HG03565 (cell line): ENCODE data around the gene AP1M1.

Experiments
- ATAC-seq: cut with Tn5 transposase; IDR thresholded peaks from one replicate; pipeline ENCODE4 v1.9.1; 2021; ENCODE audit warnings: mild to moderate bottlenecking, moderate library complexity; ENCODE audit not compliant: unreplicated experiment

Gene AP1M1

DNA sequence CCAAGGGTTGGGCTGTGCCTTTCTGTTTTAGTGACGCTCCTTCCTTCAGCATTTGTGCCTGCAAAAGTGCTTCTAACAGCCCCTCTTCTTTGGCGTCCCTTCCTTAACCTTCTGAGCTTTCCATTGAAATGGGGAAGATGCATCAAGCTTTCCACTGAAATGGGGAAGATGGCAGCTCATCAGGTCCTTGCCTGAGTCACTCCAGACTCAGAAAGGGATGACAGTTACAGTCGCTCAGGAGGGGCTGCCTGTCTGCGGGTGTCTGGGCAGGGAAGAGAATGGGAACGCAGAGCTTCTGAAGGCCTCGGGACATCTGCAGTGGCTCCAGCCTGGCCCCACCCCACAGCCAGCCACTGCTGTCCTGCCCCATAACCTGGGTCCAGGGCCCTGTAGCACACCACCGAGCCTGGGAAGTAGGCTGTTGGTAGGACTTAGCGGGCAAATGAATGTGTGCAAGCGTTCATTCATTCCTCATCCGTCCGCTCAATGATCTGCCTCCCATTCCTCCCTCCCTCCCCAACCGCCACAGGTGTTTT lies 9.8 kb downstream of the AP1M1 start:
- no peak for ATAC-seq

DNA sequence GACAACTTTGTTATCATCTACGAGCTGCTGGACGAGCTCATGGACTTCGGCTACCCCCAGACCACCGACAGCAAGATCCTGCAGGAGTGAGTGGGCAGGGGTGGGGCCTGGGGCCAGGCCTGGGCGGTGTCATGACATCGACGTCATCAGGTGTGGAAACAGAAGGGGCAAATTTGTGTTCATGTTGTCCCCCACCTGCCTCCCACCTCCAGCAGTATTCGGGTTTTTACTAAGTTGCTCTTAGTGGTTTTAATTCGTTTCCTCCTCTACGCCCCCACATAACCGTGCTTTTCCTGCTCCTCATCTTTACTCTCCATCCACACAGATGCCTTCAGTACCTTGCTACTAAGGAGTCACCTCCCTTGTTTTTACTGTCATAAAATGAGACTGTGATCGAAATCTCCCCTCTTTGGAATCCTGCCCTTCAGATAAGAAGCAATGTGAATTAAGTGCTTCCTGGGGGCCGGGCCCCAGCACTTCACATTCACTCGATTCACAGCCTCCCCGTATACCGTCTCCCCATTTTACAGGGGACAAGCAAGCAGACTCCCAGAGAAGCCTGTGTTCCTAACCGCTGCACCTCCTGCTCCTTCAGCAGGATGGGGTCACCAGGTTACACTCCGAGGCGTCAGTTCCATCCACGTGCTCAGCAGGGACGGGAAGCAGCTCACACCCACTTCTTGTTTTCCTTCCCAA lies 10.5 kb downstream of the AP1M1 start:
- no peak for ATAC-seq

DNA sequence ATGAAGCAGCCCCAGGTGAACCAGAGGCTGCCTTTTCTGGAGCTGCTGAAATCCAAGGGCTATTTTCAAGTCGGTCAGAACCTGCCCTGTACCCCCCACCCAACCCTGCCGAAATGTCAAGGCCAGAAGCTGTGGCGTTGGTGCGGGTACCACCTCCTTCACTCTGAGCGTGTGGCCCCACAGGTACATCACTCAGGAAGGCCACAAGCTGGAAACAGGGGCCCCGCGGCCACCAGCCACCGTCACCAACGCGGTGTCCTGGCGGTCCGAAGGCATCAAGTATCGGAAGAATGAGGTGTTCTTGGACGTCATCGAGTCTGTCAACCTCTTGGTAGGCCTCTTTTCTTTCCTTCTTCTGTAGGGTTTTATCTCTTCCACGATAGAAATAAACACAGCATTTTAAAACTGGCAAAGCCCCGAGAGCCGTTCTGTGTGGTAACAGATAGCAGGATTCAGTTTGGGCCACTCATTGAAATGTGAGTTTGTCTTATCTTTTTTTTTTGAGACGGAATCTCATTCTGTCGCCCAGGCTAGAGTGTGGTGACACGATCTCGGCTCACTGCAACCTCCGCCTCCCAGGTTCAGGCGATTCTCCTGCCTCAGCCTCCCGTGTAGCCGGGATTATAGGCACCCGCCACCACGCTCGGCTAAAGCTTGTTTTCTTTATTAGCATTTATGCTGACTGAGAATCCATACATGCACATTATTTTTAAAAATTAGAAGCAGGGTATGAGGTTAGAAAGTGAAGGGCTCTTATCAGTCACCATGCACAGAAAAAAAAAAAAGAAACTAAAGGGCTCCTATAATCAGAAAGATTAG lies 11.3 kb downstream of the AP1M1 start:
- ATAC-seq, result no peak

DNA sequence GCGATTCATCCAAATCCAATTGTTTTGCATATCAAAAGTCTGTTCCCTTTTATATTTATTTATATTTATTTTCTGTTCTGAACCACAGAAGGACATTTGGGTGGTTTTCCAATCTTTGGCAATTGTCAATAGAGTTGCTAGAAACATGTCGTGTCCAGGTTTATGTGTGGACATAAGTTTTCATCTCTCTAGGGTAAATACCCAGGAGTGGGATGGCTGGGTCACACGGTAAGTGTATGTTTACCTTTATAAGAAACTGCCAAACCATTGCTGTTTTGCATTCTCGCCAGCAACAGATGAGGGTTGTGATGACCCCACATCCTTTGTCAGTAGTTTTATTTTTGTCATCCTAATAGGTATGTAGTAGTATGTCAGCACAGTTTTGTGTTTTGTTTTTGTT lies 12.5 kb downstream of the AP1M1 start:
- no peak for ATAC-seq

DNA sequence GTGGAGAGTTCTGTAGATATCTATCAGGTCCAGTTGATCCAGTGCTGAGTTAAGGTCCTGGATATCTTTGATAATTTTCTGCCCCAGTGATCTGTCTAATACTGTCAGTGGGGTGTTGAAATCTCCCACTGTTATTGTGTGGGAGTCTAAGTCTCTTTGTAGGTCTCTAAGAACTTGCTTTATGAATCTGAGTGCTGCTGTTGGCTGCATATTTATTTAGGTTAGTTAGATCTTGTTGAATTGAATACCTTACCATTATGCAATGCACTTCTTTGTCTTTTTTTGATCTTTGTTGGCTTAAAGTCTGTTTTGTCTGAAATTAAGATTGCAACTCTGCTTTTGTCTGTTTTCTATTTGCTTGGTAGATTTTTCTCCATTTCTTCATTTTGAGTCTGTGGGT lies 15.4 kb downstream of the AP1M1 start:
- ATAC-seq, result no peak

DNA sequence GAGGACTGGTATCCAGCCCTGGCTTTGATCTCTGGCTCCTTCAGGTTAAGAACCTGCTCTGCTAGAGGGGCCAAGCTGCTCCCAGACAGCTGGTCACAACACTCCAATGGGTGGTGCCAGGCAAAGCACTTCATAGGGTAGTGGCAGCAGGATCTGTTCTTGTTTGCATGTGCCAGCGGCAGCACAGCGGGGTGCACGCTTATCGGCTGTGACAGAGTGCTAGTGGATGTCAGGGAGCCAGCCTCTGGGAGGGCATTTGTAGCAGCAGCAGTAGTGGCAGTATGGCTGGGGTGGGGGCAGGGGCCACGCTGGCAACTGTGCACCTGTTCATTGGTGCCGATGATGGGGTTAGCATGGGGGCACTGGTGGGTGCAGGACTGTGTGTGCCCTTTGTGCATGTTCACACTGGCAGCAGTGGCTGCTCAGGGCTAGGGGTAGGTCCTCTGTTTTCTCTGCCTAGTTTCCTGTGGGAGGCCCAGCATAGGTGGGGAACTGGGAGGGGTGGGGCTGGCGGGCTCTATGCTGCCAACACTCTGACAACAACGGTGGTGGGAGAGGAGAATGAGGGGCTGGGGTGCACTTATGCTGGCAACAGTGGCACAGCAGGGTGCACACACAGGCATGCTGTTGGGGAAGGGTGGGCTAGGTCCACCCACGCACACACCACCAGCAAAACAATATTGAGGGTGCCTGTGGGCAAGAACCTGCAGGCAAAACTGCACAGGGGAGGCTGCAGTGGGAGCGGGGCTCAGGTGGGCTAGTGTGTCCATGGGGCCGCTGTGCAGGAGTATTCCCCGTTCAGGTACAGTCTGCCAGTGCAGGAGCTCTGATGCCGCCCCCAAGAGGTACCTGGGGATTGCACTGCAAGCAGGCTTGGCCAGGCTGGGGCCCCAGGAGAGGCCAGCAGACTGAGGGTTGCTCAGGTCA lies 19.3 kb downstream of the AP1M1 start:
- ATAC-seq, result no peak

DNA sequence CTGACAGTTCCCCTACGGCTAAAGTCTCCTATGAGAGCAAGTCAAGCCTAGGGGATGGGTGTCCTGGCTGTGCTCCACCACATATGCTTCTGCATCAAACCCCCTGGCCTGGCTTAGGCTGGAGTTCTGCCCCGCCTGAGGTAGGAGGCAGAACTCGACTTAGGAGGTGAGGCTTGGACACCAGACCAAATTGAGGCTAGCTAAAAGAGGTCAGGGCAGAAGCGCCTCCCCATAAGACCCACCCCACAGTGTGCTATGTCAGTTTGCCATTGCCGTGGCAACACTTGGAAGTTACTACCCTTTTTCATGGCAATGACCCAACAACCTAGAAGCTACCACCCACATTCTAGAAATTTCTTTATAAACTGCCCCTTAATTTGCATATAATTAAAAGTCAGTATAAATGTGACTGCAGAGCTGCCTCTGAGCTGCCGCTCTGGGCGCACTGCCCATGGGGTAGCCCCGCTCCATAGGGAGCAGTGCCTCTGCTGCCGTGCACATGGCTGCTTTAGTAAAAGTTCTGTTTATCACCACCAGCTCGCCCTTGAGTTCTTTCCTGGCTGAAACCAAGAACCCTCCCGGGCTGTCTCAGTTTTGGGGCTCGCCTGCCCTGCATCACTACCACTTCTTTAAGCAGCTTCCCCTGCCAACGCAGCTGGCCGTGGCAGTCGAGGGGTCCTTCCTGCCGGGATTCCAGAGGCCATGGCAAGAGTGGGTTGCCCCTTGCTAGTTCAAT lies 20.2 kb downstream of the AP1M1 start:
- ATAC-seq, result no peak

DNA sequence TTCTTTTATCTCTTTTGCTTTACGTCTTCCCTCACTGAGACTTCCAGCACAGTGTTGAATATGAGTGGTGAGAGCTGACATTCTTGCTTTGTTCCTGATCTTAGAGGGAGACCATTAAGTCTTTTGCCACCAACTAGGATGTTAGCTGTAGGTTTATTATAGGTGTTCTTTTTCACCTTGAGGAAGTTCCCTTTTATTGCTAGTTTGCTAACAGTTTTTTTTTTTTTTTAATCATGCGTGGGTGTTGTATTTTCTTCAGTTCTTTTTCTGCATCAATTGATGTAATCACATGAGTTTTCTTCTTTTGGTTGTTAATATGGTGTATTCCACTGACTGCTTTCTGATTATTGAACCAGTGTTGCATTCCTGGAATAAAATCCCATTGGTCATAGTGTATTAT lies 21.1 kb downstream of the AP1M1 start:
- no peak for ATAC-seq

DNA sequence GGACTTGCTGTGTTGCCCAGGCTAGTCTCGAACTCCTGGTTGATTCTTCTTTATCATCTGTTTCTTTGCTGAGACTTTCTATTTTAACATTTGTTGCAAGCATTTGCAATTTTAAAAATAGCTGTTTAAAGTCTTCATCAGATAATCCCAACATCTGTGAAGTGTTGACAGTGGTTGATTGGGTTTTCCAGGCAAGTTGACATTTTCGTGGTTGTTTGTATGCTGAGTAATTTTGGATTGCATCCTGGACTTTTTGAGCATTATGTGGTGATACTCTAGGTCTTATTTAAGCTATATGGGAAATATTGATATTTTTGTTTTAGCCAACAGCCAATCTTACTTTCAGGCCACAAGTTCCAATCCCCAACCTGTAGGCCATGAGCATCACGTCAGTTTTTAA lies 25.1 kb downstream of the AP1M1 start:
- no peak for ATAC-seq

DNA sequence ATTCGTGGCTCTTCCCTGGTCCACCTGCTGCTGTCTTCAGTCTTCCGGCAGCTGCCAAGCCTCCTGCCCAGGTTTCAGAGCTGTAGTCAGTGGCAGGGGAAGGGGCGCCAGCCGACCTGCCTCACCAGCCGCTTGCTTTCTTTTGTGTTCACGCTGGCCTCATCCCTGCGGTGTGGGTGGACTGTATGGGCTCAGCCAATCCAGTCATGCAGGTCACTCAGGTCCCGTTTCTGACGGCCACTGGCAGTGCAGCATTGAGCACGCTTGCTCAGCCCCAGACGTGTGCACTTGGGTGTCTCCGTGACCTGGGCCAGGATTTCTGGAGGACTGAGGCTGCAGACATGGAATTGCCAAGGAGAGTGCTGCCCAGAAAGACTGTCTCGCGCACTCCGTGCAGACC lies 26.0 kb downstream of the AP1M1 start:
- ATAC-seq, result no peak

DNA sequence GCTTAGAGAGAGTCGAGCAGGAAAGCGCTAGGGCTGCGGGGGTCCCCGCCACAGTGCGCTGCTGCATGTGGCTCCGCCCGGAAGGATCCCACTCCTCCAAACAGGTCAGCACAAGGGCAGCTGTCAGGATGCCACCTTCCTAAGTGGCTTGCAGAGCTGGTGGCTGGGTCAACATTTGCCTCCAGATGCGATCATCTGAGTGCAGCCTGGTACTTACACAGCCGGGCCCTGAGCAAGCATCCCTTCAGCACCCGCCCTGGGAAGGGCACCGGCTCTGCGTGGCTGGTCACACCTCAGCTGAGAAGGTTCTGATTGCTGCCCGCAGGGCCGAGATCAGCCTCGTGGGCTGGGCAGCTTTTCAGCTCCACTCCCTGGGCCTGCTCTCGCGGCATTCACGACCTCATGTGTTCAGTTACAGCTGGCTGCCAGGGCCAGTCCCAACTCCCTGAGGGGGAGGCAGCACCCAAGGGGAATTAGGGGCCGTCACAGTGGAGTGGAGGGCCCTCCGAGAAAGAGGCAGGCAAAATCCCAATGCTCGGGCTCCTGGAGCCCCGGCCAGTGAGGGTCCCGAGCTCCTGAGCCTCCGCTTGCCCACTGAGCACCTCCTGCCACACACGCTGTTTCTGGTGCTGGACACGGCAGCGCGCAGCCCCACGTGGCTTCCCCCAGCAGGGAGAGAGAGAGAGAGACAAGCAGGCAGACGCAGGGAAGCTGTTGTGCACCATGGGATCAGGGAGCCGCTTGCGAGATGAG lies 26.8 kb downstream of the AP1M1 start:
- no peak for ATAC-seq

DNA sequence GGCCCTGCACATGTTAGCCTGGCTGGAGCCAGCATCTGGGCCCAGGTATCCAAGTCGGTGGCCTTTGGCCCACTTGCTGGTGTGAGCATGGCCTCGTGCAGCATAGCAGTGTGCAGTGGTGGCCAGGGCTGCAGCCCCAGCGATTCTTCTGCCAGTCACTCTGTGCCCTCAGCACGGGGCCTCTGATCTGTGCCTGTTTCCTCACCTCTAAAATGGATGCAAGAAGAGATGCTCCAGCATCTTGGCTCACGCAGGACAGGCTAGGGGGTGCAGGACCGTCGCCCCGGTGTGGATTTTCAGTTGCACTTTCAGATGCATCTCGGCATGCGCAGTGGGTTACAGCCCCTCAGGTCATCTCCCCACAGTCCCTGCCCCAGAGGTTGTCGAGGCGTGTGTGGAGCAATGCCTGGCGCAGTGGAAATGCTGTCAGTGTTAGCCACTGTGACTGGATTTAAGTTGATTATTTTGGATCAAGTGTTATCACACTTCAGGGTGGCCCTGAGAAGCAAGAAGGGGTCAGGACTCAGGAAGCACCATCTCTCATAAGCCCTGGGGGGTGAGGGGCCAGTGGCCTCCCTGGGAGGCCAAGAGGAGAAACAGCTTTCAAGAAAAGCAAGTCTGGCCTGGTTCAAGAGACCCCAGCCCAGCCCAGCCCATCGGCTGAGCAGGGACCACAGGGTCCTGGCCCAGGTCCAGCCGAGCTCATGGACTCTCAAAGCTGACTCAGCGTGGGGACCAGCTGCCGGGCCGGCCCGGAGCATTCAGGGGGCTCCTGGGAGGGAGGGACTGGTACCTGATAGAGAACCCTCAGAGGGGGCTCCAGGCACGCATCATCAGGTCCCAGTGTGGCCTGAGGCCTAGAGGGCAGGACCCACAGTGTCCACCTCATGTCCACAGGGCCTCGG lies 27.8 kb downstream of the AP1M1 start:
- no peak for ATAC-seq

DNA sequence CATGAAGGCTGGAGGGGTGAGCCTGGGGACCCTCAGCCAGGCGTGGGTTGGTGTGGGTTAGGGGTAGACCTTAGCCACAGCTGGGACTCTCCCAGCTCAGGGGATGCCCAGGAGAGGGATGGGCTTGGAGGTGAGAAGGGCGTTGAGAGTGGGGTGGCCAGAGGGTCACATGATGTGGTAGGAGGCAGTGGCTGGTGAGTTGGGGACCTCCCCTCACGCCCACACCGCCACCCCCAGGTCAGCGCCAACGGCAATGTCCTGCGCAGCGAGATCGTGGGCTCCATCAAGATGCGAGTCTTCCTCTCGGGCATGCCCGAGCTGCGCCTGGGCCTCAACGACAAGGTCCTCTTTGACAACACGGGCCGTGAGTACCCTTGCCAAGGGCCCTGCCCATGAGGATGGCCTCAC lies 28.5 kb downstream of the AP1M1 start:
- ATAC-seq, result no peak

DNA sequence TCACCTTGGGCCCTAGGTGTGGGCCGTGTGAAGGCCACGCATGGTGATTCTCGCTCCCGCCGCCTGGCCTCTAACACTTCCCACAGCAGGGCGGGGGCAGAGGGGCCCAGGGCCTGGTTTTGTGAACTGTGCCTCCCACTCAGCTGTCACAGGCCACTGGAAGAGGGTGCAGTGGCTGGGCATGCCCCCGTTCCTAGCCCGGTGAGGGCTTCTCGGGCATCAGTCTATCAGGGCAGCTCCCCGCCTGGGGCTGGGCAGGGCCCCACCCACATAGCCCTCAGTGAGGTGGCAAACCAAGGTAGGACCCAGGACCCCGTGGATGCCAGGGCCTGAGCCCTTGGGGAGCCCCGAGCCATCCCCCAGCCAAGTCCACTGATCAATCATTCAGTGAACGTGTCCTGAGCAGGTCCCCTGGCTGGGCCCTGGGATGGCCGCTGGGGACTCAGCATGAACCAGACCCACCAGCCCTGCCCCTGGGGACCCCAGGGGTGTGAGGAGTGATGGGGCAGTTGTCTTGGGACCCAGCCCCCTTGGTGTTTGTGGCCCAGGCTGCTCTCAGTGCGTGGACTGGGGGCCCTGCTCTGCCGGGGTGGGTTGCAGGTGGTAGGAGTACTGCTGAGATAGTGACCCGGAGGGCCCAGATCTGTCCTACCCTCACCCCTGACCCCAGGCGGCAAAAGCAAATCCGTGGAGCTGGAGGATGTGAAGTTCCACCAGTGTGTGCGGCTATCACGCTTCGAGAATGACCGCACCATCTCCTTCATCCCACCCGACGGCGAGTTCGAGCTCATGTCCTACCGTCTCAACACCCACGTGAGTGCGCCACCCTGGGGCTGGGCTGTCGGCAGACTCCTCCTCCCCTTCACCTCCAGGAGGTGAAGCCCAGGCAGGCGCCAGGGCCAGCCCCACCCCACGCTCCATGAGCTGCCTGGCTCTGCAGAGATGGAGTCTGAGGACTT lies 29.4 kb downstream of the AP1M1 start:
- ATAC-seq, result no peak

DNA sequence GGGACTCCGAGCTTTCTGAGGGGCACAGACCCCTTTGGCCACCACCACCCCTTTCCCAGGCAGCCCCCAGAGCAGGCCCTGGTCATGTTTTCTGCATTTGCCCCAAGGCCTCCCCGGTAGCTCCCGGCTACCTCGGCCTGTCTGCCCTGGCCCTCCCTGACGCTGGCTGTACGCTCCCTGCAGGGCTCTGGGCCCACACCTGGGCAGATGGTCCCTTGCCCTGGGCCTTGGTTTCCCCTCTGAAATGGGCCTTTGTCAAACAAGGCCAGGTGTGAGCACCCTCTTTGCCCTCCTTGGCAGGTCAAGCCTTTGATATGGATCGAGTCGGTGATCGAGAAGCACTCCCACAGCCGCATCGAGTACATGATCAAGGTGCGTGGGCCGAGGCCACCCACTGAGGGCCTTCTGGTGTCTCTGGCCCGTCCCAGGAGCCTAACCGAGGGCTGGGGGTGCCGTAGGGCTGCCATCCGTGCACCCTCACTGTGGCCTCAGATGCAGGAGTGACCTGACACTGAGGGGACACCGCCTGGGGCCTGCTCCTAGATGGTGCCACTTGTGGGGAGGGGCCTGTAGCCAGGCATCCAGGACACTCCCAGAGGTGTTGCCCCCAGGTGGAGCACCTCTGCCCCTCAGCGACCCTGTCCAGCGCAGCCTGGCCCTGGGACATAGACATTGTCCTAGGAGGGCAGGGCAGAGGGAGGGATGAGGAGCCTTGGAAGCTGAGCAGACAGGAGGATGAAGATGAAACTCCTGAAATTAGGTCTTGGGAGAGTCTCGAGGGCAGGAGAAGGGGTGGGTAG lies 30.3 kb downstream of the AP1M1 start:
- ATAC-seq, result no peak

DNA sequence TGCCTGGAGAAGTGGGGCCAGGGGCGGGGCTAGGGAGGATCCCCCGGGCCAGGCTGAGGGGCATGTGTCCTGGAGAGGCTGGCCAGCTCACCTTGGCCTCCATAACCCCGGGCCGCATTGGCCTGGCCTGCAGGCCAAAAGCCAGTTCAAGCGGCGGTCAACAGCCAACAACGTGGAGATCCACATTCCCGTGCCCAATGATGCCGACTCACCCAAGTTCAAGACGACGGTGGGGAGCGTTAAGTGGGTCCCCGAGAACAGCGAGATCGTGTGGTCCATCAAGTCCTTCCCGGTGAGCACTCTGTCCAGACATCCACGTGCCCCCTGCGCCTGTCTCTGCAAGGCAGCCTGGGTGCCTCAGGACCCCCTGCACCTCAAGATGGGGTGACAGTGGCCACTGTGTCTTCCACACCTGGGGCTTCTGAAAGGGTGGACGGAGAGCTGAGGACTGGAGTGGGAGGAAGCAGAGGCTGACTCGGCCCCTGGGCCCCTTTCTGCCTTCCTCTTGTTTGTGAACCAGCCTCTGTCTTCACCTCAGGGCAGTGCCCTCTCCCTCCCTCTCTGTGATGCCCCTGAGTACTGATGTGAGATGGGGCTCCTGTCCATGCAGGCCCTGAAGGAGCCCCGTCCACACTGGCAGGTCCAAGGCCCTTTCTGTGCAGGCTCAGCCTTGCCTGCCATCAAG lies 31.1 kb downstream of the AP1M1 start:
- ATAC-seq, result no peak
